GM19193 (cell line): ENCODE results near the gene SARNP.

Experiments used
- POLR2A ChIP-seq: IDR thresholded peaks from 4 replicates; pipeline ENCODE4 v1.6.1; 2011; ENCODE audit not compliant: insufficient read depth, insufficient read length; ENCODE audit errors: extremely low read depth

The SARNP gene

DNA sequence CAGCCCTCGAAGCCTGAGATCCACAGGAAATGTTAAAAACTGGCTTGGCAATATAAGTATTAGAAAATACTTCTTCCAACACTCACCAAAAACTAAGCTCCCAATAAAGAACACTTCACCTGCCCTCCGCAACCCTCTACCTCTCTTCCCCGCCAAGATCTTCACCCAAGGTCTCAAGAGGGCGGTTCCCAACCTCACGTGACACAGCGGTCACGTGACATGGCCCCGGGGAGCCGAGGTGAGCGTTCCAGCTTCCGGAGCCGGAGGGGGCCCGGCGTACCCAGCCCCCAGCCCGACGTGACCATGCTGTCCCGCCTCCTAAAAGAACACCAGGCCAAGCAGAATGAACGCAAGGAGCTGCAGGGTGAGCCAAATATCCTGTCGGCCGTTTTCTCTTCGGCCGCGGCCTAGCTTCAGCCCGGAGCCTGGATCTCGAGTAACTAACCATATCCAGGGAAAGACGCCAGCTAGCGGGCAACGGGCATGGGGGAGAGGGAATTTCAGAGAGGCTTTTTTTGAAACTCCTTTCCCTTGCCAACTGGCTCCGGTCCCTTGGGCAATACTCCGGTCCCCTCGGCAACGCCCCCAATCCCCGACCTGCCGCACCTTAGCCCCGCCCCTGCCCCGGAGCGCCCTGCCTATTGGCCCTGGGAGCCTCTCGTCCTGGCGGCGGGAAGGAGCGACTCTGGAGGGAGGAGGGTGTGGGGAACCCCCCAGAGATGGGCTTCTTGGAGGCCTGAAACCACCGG, 101.5 kb downstream of the SARNP start, which contains the start of gene BLOC1S1:
TSS of gene BLOC1S1 (plus strand) at position 214 of the 749 bp plus-strand sequence. CDS start at position 220, 6 bp downstream.
- peak; percentile 71 for TF ChIP-seq POLR2A

DNA sequence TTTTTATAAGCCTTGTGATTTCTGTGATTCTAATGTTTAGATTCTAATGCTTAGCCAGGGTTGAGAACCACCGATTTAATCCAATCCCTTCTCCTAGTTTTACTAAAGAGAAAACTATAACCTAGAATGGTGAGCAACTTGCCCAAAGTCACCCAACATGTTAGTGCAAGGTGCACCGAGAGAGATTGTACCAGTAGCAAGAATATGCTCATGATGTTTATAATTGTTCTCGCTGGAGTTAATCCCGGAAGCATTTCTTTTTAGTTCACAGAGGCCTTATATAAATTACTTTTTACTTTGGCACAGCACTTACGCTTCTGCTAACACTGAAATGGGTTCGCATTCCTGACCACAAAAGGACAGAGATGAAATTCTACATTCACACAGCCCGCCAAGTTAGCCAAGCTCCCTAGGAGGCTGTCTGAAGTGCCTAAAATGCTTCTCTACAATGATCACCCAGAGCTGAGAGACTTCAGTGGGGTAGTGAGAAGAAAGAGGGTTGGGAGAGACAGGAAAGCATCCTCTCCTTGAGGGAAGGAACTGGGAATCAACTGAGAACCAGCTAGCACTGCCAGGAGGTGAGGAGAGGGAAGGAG, 102.3 kb downstream of the SARNP start:
- TF ChIP-seq POLR2A, result no peak

GRCh38 chr12:55713721-55714120, 103.8 kb downstream of the SARNP start:
- no peak for TF ChIP-seq POLR2A

DNA sequence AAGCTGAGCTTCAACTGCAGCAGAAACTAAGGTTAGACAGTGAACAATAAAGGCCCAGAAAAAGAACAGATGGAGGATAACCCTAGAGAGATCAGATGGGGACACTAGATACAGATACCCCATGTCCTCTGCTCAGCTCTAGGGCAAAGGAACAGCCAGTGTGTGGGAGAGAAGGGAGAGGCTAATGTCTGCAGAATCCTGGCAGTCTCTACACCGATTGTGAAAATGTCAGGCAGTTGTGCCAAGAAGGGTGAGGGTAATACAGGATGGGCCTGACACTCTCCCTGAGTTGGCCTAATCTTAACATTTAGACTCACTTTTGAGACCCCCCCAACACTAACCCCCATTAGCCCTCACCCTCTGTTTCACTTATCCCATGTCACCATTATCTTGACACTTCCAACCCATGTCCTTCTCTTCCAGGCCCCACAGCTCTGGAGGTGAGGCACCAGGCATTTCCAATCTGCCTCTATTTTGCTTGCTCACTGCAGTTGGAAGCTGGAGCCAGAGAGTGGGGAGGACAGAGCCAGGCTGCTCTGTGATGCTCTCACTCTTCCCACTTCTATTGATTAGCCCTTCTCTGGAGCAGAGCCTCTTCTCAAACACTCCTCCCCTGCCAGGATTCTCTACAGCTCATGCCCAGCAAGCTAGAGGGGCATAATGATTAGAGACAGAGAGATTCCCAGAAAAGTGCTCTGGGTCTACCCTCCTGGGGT, 104.7 kb downstream of the SARNP start:
- no peak for TF ChIP-seq POLR2A

GRCh38 chr12:55711786-55712553, 105.6 kb downstream of the SARNP start:
- TF ChIP-seq POLR2A, result no peak

GRCh38 chr12:55708695-55709233, 108.8 kb downstream of the SARNP start:
- no peak for TF ChIP-seq POLR2A

DNA sequence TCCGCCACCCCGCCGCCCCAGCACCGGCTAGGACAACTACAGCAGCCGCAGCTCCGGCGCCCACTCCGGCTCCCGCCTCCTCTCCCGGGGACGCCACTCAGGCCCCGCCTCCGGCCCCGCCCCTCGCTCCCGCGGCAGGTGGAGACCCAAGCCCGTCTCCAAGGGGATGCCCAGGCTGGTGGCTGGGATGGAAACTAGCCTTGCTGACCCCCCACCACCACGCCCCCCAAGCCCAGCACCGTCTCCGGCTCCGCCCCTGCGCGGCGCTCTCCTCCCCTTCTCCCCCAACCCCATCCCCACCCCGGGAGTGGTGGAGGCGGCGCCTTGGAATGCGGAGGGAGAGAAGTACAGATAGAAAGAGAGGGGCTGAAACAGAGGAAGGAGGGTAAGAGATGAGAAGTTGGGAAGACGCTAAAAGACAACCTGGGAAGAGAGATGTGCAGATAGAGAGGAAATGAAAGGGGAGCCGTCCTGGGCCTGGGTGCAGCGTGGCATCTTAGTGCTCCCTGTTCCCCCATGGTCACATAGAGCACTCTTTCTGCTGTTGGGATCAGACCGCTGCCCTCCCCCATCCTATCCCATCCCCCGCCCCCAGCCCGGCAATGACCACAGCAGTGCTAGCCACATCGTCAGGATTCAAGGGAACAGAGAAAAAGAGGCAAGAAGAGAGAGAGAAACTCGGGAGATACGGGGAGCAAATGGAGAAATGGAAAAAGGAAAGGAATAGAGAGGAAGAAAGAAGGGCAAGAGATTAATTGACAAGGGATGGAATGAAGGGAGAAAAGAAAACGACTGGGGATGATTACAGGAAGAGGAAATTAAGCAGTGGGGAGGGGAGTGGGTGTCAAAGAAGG, 109.5 kb downstream of the SARNP start, which contains the start of gene ITGA7:
TSS of gene ITGA7 (minus strand) at position 64 of the 854 bp plus-strand sequence. CDS start 222 bp downstream, outside the sequence.
- no peak for TF ChIP-seq POLR2A
